Measurements from ENCODE around the gene ANAPC1.

DNA sequence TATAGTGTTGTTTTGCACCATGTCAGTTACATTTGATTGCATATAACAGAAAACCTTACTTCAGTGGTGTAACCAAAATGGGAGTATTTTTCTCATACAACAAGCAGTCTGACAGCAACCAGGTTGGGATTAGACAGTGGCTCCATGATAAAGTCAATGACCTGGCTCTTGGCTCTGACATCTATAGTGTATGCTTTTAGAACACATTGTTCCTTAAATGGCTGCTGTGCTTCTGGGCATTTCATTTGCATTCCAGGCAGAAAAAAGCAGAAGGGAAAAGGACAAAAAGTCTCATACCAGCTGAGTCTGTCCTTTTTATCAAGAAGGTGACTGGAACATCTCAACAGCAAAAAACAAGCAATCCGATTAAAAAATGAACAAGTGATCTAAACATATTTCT is 24.6 kb upstream of the ANAPC1 start:
- no peak for TF ChIP-seq CBX2 (IDR thresholded peaks at IDR 0.05; ENCODE audit: insufficient read depth, low read length, poor library complexity, severe bottlenecking)
- TF ChIP-seq, protein P1, sequence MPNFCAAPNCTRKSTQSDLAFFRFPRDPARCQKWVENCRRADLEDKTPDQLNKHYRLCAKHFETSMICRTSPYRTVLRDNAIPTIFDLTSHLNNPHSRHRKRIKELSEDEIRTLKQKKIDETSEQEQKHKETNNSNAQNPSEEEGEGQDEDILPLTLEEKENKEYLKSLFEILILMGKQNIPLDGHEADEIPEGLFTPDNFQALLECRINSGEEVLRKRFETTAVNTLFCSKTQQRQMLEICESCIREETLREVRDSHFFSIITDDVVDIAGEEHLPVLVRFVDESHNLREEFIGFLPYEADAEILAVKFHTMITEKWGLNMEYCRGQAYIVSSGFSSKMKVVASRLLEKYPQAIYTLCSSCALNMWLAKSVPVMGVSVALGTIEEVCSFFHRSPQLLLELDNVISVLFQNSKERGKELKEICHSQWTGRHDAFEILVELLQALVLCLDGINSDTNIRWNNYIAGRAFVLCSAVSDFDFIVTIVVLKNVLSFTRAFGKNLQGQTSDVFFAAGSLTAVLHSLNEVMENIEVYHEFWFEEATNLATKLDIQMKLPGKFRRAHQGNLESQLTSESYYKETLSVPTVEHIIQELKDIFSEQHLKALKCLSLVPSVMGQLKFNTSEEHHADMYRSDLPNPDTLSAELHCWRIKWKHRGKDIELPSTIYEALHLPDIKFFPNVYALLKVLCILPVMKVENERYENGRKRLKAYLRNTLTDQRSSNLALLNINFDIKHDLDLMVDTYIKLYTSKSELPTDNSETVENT (CRISPR knock-in tag; IDR thresholded peaks at IDR 0.05) = no peak
- no peak for TF ChIP-seq MTF1 (CRISPR knock-in tag; IDR thresholded peaks at IDR 0.05; ENCODE audit: borderline replicate concordance)
- TF ChIP-seq, protein P2, sequence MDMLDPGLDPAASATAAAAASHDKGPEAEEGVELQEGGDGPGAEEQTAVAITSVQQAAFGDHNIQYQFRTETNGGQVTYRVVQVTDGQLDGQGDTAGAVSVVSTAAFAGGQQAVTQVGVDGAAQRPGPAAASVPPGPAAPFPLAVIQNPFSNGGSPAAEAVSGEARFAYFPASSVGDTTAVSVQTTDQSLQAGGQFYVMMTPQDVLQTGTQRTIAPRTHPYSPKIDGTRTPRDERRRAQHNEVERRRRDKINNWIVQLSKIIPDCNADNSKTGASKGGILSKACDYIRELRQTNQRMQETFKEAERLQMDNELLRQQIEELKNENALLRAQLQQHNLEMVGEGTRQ (CRISPR knock-in tag; IDR thresholded peaks at IDR 0.05) = no peak
- TF ChIP-seq, protein P3, sequence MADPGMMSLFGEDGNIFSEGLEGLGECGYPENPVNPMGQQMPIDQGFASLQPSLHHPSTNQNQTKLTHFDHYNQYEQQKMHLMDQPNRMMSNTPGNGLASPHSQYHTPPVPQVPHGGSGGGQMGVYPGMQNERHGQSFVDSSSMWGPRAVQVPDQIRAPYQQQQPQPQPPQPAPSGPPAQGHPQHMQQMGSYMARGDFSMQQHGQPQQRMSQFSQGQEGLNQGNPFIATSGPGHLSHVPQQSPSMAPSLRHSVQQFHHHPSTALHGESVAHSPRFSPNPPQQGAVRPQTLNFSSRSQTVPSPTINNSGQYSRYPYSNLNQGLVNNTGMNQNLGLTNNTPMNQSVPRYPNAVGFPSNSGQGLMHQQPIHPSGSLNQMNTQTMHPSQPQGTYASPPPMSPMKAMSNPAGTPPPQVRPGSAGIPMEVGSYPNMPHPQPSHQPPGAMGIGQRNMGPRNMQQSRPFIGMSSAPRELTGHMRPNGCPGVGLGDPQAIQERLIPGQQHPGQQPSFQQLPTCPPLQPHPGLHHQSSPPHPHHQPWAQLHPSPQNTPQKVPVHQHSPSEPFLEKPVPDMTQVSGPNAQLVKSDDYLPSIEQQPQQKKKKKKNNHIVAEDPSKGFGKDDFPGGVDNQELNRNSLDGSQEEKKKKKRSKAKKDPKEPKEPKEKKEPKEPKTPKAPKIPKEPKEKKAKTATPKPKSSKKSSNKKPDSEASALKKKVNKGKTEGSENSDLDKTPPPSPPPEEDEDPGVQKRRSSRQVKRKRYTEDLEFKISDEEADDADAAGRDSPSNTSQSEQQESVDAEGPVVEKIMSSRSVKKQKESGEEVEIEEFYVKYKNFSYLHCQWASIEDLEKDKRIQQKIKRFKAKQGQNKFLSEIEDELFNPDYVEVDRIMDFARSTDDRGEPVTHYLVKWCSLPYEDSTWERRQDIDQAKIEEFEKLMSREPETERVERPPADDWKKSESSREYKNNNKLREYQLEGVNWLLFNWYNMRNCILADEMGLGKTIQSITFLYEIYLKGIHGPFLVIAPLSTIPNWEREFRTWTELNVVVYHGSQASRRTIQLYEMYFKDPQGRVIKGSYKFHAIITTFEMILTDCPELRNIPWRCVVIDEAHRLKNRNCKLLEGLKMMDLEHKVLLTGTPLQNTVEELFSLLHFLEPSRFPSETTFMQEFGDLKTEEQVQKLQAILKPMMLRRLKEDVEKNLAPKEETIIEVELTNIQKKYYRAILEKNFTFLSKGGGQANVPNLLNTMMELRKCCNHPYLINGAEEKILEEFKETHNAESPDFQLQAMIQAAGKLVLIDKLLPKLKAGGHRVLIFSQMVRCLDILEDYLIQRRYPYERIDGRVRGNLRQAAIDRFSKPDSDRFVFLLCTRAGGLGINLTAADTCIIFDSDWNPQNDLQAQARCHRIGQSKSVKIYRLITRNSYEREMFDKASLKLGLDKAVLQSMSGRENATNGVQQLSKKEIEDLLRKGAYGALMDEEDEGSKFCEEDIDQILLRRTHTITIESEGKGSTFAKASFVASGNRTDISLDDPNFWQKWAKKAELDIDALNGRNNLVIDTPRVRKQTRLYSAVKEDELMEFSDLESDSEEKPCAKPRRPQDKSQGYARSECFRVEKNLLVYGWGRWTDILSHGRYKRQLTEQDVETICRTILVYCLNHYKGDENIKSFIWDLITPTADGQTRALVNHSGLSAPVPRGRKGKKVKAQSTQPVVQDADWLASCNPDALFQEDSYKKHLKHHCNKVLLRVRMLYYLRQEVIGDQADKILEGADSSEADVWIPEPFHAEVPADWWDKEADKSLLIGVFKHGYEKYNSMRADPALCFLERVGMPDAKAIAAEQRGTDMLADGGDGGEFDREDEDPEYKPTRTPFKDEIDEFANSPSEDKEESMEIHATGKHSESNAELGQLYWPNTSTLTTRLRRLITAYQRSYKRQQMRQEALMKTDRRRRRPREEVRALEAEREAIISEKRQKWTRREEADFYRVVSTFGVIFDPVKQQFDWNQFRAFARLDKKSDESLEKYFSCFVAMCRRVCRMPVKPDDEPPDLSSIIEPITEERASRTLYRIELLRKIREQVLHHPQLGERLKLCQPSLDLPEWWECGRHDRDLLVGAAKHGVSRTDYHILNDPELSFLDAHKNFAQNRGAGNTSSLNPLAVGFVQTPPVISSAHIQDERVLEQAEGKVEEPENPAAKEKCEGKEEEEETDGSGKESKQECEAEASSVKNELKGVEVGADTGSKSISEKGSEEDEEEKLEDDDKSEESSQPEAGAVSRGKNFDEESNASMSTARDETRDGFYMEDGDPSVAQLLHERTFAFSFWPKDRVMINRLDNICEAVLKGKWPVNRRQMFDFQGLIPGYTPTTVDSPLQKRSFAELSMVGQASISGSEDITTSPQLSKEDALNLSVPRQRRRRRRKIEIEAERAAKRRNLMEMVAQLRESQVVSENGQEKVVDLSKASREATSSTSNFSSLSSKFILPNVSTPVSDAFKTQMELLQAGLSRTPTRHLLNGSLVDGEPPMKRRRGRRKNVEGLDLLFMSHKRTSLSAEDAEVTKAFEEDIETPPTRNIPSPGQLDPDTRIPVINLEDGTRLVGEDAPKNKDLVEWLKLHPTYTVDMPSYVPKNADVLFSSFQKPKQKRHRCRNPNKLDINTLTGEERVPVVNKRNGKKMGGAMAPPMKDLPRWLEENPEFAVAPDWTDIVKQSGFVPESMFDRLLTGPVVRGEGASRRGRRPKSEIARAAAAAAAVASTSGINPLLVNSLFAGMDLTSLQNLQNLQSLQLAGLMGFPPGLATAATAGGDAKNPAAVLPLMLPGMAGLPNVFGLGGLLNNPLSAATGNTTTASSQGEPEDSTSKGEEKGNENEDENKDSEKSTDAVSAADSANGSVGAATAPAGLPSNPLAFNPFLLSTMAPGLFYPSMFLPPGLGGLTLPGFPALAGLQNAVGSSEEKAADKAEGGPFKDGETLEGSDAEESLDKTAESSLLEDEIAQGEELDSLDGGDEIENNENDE (IDR thresholded peaks at IDR 0.05; ENCODE audit: low read depth, low read length) = no peak
- TF ChIP-seq MTA2 (IDR thresholded peaks at IDR 0.05; ENCODE audit: low read depth) = no peak
- no peak for TF ChIP-seq RNF2 (IDR thresholded peaks at IDR 0.05)
- TF ChIP-seq TEAD4 (IDR thresholded peaks at IDR 0.05; ENCODE audit: low read length) = no peak
- TF ChIP-seq TEAD4 (CRISPR knock-in tag; IDR thresholded peaks at IDR 0.05; ENCODE audit: borderline replicate concordance) = no peak
- TF ChIP-seq, protein P4, sequence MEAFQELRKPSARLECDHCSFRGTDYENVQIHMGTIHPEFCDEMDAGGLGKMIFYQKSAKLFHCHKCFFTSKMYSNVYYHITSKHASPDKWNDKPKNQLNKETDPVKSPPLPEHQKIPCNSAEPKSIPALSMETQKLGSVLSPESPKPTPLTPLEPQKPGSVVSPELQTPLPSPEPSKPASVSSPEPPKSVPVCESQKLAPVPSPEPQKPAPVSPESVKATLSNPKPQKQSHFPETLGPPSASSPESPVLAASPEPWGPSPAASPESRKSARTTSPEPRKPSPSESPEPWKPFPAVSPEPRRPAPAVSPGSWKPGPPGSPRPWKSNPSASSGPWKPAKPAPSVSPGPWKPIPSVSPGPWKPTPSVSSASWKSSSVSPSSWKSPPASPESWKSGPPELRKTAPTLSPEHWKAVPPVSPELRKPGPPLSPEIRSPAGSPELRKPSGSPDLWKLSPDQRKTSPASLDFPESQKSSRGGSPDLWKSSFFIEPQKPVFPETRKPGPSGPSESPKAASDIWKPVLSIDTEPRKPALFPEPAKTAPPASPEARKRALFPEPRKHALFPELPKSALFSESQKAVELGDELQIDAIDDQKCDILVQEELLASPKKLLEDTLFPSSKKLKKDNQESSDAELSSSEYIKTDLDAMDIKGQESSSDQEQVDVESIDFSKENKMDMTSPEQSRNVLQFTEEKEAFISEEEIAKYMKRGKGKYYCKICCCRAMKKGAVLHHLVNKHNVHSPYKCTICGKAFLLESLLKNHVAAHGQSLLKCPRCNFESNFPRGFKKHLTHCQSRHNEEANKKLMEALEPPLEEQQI (IDR thresholded peaks at IDR 0.05) = no peak

Measured in K562 (cell line).